Upper lobe of left lung (tissue), 4 donors: ENCODE measurements around the gene SRRM5.

Source experiments
- EP300 ChIP-seq, 4 donors: sonication (generic); formaldehyde crosslinking; IDR thresholded peaks; one replicate each; pipeline ENCODE4 v1.5.1; 2017; ENCODE audit warnings: antibody characterized with exemption in 4 of 4, control low read depth in 2 of 4
- POLR2AphosphoS5 ChIP-seq, 2 donors: sonication (generic); formaldehyde crosslinking; IDR thresholded peaks; one replicate each; pipeline ENCODE4 v1.5.1; 2017; ENCODE audit warnings: antibody characterized with exemption in 2 of 2
- TF ChIP-seq, protein P1 (sequence below), 6 experiments: fragments of 450-650 bp in 4 of 6; fragments of 200-600 bp in 2 of 6; sonication (generic) in 2 of 6; IDR thresholded peaks; one replicate each; pipeline ENCODE4 v1.5.1; 2016 to 2019; ENCODE audit warnings: antibody characterized with exemption in 6 of 6

DNA sequence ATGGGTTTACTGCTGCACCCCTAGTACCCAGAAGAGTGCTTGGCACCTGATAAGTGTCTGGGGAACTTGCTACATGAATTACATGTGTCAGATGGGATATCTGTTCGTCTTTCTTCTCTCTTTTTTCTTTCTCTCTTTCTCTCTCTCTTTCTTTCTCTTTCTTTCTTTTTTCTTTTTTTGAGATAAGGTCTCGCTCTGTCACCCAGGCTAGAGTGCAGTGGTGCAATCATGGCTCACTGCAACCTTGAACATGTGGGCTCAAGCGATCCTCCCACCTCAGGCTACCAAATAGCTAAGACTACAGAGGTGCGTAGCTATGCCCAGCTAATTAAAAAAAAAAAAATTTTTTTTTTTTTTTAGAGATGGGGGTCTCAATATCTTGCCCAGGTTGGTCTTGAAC is 21.6 kb downstream of the SRRM5 start:
- no peak for TF ChIP-seq EP300 (IDR thresholded peaks at IDR 0.05)
- TF ChIP-seq, protein P1, sequence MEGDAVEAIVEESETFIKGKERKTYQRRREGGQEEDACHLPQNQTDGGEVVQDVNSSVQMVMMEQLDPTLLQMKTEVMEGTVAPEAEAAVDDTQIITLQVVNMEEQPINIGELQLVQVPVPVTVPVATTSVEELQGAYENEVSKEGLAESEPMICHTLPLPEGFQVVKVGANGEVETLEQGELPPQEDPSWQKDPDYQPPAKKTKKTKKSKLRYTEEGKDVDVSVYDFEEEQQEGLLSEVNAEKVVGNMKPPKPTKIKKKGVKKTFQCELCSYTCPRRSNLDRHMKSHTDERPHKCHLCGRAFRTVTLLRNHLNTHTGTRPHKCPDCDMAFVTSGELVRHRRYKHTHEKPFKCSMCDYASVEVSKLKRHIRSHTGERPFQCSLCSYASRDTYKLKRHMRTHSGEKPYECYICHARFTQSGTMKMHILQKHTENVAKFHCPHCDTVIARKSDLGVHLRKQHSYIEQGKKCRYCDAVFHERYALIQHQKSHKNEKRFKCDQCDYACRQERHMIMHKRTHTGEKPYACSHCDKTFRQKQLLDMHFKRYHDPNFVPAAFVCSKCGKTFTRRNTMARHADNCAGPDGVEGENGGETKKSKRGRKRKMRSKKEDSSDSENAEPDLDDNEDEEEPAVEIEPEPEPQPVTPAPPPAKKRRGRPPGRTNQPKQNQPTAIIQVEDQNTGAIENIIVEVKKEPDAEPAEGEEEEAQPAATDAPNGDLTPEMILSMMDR (IDR thresholded peaks at IDR 0.05) = no peak
- no peak for TF ChIP-seq POLR2AphosphoS5 (IDR thresholded peaks at IDR 0.05)
